Measurements from ENCODE around the gene TENM3.

The TENM3 gene

DNA sequence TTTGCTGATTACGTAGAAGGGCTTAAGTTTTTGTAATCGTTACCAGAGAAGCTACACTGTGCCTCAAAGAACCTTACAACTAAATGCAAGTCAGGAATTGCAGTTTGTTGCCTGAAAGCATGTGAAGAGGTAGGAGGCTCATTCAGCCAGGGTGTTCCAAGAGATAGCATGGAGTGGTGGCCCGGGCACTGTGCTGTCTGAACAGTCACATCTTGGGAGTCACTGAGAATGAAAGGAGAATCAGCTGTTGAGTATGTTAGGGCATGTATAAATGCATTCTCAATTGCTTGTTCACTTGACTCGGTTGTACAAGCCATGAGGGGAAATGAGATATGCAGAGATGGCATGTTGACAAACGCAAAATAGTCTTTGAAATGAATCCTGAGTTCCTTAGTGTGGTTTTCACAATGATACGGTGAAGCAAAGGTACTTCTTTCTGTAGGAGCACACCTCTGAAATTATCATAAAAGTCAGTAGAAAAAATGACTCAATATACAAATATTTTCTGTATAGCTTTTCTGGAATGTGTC lies 513.0 kb downstream of the TENM3 start:
- in situ Hi-C loops (cut with MboI; ENCODE audit: low pct_unique_long_range_greater_than_20kb, low sequenced_read_pairs) = no loop called here
- DNase-seq = no peak

DNA sequence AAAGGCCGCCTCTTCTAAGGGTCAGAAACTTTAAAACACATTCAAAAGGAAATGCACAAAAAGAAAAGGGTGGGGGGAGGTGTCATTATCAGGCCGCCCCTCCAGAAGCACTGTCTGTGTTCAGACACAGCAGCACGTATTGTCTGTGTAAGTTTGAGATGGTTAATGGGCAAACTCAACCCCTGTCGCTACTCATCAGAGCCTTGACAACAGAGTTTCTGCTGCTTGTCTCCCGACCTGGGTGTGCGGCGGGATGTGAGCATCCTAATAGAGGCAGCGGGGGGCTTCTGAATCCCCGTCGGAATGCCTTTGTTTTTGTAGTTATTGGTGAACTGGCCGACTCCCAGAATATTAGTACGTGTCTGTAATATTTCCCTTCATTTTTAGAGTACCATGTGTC lies 515.1 kb downstream of the TENM3 start:
- no peak for DNase-seq
- in situ Hi-C loops (cut with MboI; ENCODE audit: low pct_unique_long_range_greater_than_20kb, low sequenced_read_pairs) = no loop called here

DNA sequence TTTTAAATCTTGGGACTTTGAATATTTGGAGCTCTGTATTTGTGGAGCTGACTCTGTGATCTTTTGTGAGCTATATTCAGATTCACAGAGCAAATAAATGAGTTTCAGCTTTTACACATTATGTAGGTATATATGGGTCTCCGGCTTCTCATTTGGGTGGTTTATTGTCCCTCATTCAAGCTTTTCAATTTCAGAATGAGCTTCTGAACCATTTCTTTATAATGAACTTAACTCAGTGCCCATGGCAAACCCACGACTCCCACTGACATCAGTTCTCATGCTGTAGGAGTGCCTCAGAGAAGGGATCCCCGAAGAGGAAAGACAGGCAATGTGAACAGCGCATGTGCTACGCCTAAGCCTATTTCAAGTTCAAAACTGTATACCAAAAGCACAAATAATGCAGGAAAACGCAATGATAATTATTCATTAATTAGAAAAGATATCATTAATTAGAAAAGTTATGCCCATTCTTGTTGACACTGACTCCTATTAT lies 517.4 kb downstream of the TENM3 start:
- in situ Hi-C loops (cut with MboI; ENCODE audit: low pct_unique_long_range_greater_than_20kb, low sequenced_read_pairs) = no loop called here
- no peak for DNase-seq

DNA sequence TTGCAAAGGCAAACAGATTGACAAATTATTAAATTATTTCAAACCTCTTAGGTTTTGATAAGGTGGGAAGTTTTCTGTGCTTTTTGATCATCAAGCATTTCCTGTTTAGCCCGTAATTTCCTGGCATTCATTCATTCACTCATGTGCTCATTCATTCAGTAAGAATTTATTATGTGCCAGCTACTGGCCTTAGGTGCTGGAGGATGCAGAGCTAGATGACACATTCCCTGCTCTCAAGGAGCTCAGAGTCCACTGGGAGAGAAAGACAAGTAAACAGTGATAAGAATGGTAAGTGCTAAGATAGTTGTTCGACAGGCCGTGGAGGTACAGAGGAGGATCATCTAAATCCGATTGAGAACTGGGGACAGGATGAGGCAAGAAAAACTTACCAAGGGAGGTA lies 520.9 kb downstream of the TENM3 start:
- in situ Hi-C loops (cut with MboI; ENCODE audit: low pct_unique_long_range_greater_than_20kb, low sequenced_read_pairs) = no loop called here
- no peak for DNase-seq

DNA sequence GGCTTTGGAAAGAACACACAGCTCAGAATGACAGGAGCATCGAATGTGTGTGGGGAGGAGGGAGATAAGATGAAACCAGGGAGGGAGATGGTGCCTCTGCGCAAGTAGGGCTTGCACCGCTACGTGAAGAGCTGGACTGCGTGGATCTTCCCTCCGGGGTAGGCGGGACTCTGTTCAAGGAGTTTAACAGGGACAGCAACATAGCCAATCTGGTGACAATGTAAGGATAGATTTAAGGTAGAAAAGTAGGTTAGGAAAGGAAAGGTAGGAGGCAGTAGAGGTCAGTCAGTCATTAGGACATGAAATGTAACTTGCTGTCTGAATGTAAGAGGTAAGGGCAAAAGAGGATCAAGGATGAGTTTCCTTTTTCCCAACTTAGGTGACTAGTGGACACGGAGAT lies 521.4 kb downstream of the TENM3 start:
- in situ Hi-C loops (cut with MboI; ENCODE audit: low pct_unique_long_range_greater_than_20kb, low sequenced_read_pairs) = no loop called here

DNA sequence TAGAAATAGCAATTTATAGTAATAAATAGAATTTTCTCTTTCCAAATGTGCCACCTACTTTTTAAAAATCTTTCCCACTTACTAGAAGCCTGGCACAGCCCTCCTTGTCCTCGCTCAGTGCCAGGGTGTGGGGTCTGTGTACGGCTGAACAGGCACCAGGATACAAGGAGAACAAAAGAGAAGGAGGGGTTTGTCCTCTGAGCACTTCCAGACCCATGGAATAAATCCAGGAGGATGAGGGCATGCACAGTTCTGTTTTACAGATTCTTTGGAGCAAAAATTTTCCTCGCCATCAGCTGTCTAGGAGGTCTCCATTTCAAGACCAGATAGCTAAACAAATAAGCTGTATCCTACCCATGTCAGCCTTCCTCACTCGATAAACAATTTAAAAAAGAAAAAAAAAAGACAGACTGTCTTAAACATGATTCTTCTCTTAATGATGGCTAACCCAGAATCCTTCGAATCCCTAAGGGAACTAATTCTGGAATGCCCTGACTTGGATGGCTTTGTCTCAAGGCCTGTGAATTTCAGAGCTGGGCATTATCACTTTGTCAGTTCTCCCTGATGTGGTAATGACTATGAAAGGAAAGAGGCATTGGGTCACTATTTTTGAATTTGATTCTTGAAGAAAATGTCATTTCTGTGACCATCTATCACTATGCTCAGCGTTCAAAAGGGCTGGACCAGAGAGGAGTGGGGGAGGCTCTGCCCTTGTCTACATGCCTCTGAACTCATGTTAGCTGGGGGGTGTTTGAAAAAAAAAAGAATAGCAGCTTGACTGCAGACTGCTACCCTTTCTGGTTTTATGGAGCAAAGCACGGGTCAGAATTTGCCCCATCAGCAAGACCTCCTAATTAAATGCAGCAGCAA lies 523.0 kb downstream of the TENM3 start:
- no peak for DNase-seq
- in situ Hi-C loops (cut with MboI; ENCODE audit: low pct_unique_long_range_greater_than_20kb, low sequenced_read_pairs) = no loop called here

More for the DNA sequence above, 521.4 kb downstream of the TENM3 start:
- DNase-seq = no peak

DNA sequence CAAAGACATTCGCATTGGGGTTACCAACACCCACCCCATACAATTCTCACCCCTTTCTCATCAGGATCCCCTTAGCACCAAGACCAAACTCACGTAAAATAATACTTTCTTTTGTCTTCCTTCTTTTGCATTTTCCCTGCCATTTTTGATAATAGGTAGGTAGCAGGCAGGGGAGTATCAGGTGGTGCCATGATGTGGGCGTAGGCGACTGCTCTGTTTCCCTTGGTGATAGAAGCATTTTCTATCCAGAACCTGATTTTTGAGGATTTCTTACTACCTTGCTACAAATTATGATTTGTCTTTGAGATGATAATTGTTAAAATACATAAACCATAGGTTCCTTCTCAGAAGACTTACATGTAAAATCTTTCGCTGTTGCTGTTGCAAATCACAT lies 523.7 kb downstream of the TENM3 start:
- in situ Hi-C loops (cut with MboI; ENCODE audit: low pct_unique_long_range_greater_than_20kb, low sequenced_read_pairs) = no loop called here
- DNase-seq = no peak

DNA sequence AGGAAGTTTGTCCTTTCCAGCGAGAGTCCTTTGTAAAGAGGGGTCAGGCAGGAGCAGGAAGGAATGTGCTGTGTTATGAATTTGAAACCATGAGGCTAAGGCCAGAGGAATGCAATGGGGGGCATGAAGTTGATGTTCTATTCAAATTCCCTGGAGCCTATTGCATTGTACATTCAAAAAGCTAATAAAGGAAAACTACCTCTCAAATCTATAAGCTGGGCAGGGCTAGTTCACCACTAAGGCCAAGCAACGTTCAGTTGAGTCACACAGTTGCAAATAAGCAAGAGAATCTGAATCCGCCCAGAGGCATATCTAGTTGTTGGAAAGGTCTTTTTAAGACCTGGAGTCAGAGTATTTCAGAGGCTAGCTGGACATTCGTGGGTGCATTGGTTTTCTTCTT lies 525.6 kb downstream of the TENM3 start:
- DNase-seq = no peak
- in situ Hi-C loops (cut with MboI; ENCODE audit: low pct_unique_long_range_greater_than_20kb, low sequenced_read_pairs) = no loop called here

DNA sequence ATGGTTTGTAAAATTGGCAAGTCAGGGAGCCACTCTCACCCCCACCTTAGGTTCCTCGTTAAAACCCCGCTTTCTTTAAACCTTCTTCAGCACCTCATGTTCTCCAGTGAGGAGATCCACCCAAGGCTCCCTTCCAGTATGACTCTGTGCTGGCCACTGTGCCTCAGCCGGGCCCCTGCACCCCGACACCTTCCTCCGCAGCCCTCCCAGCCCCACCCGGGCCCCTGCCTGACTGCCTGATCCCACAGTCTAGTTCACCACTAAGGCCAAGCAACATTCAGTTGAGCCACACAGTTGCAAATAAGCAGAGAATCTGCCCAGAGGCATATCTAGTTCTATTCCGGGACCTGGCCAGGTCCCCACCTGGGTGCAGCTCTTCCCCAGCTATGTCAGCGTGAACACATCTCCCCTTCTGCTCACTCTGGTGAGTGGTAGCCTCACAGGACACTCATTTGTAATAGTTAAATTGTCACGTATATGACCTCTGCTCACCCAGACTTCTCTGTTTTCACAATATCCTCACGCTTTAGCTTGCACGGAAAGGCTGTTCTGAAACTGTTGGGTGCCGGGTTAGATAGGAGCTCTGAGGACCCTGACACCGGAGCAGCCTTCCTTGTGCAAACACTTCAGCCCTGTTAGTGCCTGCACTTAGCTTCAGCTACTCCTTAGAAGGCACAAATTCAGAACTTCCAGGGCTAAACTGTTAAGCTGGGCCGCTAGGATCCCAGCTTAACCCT lies 527.2 kb downstream of the TENM3 start:
- no peak for DNase-seq
- in situ Hi-C loops (cut with MboI; ENCODE audit: low pct_unique_long_range_greater_than_20kb, low sequenced_read_pairs) = no loop called here

DNA sequence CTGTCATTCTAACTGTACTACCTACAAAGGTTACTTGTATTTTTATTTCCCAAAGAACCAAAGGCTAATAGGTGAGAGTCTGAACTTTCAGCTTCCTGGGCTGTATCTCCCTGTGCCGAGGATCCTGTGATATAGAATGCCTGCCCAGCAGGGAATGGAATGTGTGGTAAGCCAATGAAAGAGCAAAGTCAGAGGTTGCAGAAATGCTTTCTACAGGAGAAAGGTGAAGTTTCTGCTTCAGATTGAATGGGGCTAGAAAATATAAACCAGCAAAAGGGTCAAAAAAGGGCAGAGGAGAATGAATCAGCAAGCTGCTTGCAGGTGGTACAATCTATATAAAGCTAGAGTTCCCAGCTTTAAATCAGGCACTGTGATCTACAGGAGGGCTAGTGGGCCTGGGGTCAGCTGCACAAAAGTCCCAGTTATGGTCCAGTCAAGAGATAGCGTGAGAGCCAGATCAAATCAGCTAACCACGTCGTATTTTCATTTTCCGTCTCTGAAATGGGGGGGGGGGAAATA lies 527.9 kb downstream of the TENM3 start:
- in situ Hi-C loops (cut with MboI; ENCODE audit: low pct_unique_long_range_greater_than_20kb, low sequenced_read_pairs) = no loop called here
- DNase-seq = no peak

DNA sequence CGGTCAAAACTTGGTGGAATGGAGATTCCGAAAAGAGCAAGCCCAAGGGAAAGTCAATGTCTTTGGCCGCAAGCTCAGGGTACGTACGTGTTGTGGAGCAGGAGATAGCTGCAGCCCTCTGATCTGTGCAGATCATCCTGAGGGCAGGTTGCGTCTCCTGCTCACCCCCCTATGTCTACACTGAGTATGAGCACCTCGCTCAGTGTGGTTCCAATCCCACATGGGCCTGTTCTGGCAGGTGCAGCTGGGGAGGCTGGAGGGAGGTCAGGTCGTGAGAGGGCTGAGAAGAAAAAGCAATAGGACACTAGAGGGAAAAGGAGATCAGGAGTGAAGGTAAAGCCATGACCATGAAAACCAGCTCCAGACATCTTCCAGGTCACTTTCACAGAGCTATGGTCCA lies 531.9 kb downstream of the TENM3 start:
- DNase-seq = no peak
- in situ Hi-C loops (cut with MboI; ENCODE audit: low pct_unique_long_range_greater_than_20kb, low sequenced_read_pairs) = no loop called here

DNA sequence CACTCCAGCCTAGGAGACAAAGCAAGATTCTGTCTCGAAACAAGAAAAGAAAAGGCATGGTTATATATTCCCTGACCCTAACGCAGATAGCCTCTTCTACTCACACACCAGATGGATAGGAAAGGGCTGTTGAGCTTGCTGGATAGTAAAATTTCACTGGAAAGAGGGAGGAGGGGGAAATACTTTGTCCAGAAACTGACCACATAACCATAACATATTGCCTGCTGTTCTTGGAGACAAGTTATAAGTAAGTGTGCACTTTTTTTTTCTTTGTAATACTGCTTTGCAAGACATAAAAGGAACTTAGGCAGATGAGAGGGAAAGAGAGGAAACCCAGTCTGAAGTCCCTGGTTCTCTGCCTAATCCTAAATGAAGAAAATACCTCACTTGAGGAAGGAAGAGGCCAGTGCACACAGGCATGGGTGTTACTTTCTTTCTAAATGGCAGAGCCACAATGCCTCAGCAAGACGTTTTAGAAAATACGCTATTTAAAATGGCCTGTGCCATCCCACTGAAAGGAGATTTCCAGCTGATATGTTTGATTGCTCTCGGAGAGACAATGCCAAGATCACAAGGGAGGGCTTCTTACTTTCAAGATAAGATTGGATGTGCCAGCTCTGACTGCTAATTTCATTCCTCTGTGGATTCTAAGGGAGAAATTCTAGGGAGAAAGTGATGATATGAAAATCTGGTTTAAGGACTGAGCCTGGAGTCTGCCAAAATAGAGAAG lies 533.3 kb downstream of the TENM3 start:
- in situ Hi-C loops (cut with MboI; ENCODE audit: low pct_unique_long_range_greater_than_20kb, low sequenced_read_pairs) = no loop called here

DNA sequence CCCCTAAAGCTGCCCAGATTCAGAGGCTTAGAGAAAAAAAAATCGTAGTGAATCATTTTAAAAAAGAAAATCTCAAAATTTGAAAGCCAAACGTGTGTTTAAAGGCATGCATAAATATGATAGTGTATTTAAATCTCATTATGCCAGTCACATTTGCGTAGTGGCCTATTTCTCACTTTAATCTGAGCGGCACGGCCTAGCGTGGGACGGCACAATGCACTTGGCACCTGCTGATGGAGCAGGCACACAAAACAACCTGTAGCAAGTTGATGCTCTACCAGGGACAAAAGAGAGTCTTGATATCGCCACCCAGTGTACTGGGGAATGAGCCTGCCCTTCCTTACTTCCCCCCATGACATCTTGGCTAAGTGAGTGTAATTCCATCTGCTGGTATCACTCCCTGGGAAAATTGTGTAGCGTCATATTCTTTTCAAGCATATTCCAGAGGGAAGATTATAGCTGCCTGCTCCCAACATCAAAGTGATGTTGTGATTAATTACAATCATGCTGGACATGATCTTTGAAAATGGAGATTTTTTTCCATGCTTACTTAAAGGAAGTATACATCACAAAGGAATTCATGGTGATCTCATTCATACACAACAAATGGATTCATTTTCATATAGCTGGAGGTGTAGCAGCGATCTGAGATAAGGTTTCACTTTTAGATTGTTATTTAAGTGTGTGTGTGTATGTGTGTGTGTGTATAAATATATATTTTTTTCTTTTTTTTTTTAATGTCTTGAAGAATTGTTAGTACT lies 535.2 kb downstream of the TENM3 start:
- in situ Hi-C loops (cut with MboI; ENCODE audit: low pct_unique_long_range_greater_than_20kb, low sequenced_read_pairs) = no loop called here
- DNase-seq = no peak

More for the DNA sequence above, 533.3 kb downstream of the TENM3 start:
- no peak for DNase-seq

DNA sequence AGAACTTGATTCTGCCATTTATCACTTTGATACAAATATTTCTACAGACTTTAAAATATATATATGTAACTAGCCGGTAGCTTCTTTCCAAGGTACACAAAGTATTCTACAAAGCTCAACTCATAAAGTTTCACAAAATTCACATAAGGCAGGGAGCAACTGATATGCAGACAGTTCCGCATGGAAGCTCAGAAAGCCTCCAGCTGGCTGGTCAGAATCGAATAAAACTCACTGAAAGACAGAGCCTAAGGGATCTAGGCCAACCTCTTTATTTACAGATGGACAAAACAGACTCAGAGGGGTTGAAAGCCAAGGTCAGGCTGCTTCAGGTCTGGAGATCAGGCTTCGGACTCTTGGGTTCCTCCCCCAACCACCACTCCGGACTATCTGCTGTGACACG lies 543.8 kb downstream of the TENM3 start:
- in situ Hi-C loops (cut with MboI; ENCODE audit: low pct_unique_long_range_greater_than_20kb, low sequenced_read_pairs) = no loop called here
- no peak for DNase-seq

DNA sequence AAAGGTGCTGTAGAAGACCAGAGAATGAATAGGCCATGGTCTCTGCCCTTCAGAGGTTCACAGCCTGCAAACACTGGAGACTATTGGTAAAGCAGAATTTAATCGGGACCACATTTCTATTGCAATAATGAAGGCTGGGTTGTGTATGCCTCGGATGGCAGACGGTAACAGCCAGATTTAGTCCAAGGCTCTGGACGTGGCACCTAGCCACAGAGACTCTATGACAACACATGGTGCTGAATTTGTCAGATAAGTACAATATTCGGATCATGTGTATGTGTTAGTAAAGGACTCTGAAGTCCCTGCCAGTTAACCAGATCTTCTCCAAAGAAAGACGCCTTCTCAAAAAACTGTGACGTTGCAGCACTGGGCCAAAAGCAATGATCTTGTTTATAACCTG lies 545.0 kb downstream of the TENM3 start:
- in situ Hi-C loops (cut with MboI; ENCODE audit: low pct_unique_long_range_greater_than_20kb, low sequenced_read_pairs) = no loop called here
- DNase-seq = no peak

DNA sequence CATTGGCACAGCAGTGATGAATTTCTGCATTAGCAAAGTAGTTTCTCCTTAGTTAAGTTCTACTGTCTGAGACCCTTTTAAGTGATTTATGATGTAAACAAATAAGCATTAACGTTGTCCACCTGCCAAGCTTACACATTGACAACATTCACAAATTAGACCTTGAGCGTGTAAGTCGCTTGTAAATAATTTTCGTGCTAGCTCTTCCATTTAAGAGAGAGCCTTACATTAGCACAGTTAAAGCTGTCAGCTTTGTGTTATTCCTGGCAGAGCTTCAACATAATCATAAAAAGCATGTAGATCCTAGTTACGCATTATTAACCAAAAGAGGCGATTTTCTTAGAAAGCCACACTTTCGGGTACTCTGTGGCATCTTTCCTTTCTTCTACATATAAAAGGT lies 546.3 kb downstream of the TENM3 start:
- in situ Hi-C loops (cut with MboI; ENCODE audit: low pct_unique_long_range_greater_than_20kb, low sequenced_read_pairs) = no loop called here
- no peak for DNase-seq

DNA sequence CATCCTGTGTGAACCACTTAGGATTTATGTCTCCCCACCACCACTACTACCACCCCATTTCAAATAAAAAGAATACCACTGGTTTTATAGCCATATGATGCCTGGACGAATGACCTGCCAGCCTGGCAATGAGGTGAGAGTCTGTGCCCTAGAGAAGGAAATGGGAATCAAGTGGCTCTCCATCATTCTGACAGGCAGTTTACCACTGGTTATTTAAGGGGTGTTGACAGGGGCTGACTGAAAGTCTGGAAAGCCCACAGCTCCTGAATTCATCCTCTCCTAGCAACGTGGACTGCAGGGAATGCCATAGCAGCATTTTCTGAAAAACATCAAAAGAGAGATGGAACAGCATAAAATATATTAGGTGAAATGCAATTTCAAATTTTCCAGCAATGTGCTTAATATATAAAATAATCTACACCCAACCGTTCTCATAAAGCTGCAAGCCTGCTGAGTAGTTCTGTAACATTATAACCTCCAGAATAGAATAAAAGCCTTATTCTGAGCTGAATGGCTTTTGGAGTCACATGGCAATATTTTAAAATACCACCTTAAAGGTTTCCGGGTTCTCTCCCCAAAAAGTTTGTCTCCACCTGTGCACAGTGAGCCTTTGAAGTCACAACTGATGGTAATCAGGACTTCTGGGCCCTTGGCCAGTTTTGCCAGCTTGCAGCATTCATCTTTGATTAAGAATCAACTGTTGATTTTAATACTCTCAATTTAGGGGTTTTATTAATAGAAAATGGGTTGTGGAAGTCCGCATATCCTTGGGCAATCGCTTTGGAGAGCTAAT lies 552.4 kb downstream of the TENM3 start:
- no peak for DNase-seq
- in situ Hi-C loops (cut with MboI; ENCODE audit: low pct_unique_long_range_greater_than_20kb, low sequenced_read_pairs) = no loop called here

All from KBM-7 (cell line).